Ishikawa (cell line): Measurements from ENCODE around the gene CELSR2.

Experiments
- RAD21 ChIP-seq: IDR thresholded peaks from 2 replicates; pipeline ENCODE4 v1.6.1; 2012; ENCODE audit warnings: low read depth
- TAF1 ChIP-seq: IDR thresholded peaks from 2 replicates; pipeline ENCODE4 v1.6.1; 2012; ENCODE audit warnings: low read depth, mild to moderate bottlenecking
- TF ChIP-seq, protein P1 (sequence below): IDR thresholded peaks from 2 replicates; pipeline ENCODE4 v1.6.1; 2012; ENCODE audit warnings: low read depth, mild to moderate bottlenecking

GRCh38 chr1:109256085-109256484 is 6.7 kb downstream of the CELSR2 start:
- TF ChIP-seq RAD21 (no peak), TAF1 (no peak)
- TF ChIP-seq, protein P1, sequence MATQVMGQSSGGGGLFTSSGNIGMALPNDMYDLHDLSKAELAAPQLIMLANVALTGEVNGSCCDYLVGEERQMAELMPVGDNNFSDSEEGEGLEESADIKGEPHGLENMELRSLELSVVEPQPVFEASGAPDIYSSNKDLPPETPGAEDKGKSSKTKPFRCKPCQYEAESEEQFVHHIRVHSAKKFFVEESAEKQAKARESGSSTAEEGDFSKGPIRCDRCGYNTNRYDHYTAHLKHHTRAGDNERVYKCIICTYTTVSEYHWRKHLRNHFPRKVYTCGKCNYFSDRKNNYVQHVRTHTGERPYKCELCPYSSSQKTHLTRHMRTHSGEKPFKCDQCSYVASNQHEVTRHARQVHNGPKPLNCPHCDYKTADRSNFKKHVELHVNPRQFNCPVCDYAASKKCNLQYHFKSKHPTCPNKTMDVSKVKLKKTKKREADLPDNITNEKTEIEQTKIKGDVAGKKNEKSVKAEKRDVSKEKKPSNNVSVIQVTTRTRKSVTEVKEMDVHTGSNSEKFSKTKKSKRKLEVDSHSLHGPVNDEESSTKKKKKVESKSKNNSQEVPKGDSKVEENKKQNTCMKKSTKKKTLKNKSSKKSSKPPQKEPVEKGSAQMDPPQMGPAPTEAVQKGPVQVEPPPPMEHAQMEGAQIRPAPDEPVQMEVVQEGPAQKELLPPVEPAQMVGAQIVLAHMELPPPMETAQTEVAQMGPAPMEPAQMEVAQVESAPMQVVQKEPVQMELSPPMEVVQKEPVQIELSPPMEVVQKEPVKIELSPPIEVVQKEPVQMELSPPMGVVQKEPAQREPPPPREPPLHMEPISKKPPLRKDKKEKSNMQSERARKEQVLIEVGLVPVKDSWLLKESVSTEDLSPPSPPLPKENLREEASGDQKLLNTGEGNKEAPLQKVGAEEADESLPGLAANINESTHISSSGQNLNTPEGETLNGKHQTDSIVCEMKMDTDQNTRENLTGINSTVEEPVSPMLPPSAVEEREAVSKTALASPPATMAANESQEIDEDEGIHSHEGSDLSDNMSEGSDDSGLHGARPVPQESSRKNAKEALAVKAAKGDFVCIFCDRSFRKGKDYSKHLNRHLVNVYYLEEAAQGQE = no peak
